ENCODE measurements around the gene USP54.

Gene USP54

GRCh38 chr10:73586583-73586984 is 4.6 kb downstream of the USP54 start (continued):
- TF ChIP-seq KLF8 (tag by site-specific recombination; IDR thresholded peaks at IDR 0.05) (peak; percentile 8; the same call in 1 of the 2 replicates), ZNF140 (tag by site-specific recombination; IDR thresholded peaks at IDR 0.05) (no peak), ZBTB21 (tag by site-specific recombination; IDR thresholded peaks at IDR 0.05) (0 out of 2 replicates have a peak, but pooled peaks have one; percentile 59), ZNF658 (tag by site-specific recombination; IDR thresholded peaks at IDR 0.05) (no peak), ZBTB20 (tag by site-specific recombination; IDR thresholded peaks at IDR 0.05) (no peak), KLF10 (tag by site-specific recombination; IDR thresholded peaks at IDR 0.05) (peak; percentile 82), ZNF10 (tag by site-specific recombination; IDR thresholded peaks at IDR 0.05) (peak; percentile 21; the same call in 1 of the 2 replicates), ZNF529 (tag by site-specific recombination; IDR thresholded peaks at IDR 0.05; ENCODE audit: insufficient replicate concordance) (no peak), PBX3 (CRISPR knock-in tag; IDR thresholded peaks at IDR 0.05) (no peak), ZNF626 (tag by site-specific recombination; IDR thresholded peaks at IDR 0.05) (peak; percentile 58; the same call in 1 of the 2 replicates), IKZF3 (tag by site-specific recombination; IDR thresholded peaks at IDR 0.05) (peak; percentile 85), ZNF394 (tag by site-specific recombination; IDR thresholded peaks at IDR 0.05; ENCODE audit: borderline replicate concordance) (peak; percentile 11; the same call in 1 of the 2 replicates), ZNF629 (tag by site-specific recombination; IDR thresholded peaks at IDR 0.05) (peak; percentile 81), ZNF148 (tag by site-specific recombination; IDR thresholded peaks at IDR 0.05; ENCODE audit: borderline replicate concordance) (no peak), ZNF366 (tag by site-specific recombination; conservative IDR thresholded peaks at IDR 0.05) (0 out of 2 replicates have a peak, but pooled peaks have one; percentile 61), FEZF1 (tag by site-specific recombination; IDR thresholded peaks at IDR 0.05) (peak; percentile 92), ZNF311 (tag by site-specific recombination; IDR thresholded peaks at IDR 0.05; ENCODE audit: borderline replicate concordance) (no peak), ZNF24 (tag by site-specific recombination; IDR thresholded peaks at IDR 0.05) (0 out of 2 replicates have a peak, but pooled peaks have one; percentile 42), ZEB2 (tag by site-specific recombination; IDR thresholded peaks at IDR 0.05) (peak; percentile 75), TCF7L2 (IDR thresholded peaks at IDR 0.05; ENCODE audit: borderline replicate concordance, low read depth, low read length) (peak; percentile 58; the same call in 1 of the 2 replicates), ZNF184 (tag by site-specific recombination; IDR thresholded peaks at IDR 0.05) (peak; percentile 74; the same call in 1 of the 2 replicates)
- TF ChIP-seq, protein P1, sequence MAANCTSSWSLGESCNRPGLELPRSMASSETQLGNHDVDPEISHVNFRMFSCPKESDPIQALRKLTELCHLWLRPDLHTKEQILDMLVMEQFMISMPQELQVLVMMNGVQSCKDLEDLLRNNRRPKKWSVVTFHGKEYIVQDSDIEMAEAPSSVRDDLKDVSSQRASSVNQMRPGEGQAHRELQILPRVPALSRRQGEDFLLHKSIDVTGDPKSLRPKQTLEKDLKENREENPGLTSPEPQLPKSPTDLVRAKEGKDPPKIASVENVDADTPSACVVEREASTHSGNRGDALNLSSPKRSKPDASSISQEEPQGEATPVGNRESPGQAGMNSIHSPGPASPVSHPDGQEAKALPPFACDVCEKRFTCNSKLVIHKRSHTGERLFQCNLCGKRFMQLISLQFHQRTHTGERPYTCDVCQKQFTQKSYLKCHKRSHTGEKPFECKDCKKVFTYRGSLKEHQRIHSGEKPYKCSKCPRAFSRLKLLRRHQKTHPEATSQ (tag by site-specific recombination; IDR thresholded peaks at IDR 0.05) = no peak
- TF ChIP-seq, protein P2, sequence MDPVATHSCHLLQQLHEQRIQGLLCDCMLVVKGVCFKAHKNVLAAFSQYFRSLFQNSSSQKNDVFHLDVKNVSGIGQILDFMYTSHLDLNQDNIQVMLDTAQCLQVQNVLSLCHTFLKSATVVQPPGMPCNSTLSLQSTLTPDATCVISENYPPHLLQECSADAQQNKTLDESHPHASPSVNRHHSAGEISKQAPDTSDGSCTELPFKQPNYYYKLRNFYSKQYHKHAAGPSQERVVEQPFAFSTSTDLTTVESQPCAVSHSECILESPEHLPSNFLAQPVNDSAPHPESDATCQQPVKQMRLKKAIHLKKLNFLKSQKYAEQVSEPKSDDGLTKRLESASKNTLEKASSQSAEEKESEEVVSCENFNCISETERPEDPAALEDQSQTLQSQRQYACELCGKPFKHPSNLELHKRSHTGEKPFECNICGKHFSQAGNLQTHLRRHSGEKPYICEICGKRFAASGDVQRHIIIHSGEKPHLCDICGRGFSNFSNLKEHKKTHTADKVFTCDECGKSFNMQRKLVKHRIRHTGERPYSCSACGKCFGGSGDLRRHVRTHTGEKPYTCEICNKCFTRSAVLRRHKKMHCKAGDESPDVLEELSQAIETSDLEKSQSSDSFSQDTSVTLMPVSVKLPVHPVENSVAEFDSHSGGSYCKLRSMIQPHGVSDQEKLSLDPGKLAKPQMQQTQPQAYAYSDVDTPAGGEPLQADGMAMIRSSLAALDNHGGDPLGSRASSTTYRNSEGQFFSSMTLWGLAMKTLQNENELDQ (tag by site-specific recombination; IDR thresholded peaks at IDR 0.05; ENCODE audit: low read depth) = no peak

Data from HEK293 (cell line).